GM12878 (cell line): ENCODE measurements around the gene IGF2R. TPM values are rescaled to one million over a fixed set of nuclear protein-coding genes. Genes with fewer than 3 reads are reported as not detected.

ENCODE experiments used
- ATAC-seq: fragments of 200-7000 bp; cut with Tn5 transposase; 3 replicates; pipeline ENCODE4 v1.9.1; 2020; ENCODE audit warnings: mild to moderate bottlenecking, moderate library complexity
- BruUV-seq: library from RNA; stranded (reverse); fragments of 400-500 nt; replicated peaks from 2 replicates; lab custom pipeline; 2021; lab: Mats Ljungman, UMichigan
- CTCF ChIA-PET: fragments of 300-600 bp; sonication (Branson Sonifier 250); formaldehyde crosslinking; extraction: SDS; loops from one replicate; lab custom pipeline; 2021; ENCODE audit warnings: inconsistent platforms; lab: Yijun Ruan, JAX
- POLR2A ChIA-PET: fragments of 350-600 bp; formaldehyde crosslinking; extraction: SDS; loops from one replicate; lab custom pipeline; 2021; ENCODE audit warnings: inconsistent platforms; lab: Charles Lee
- RAD21 ChIA-PET: fragments of 300-600 bp; sonication (Branson Sonifier 250); formaldehyde crosslinking; loops from one replicate; lab custom pipeline; 2023; ENCODE audit warnings: antibody characterized with exemption; ENCODE audit not compliant: unreplicated experiment; lab: Charles Lee
- SMC1A ChIA-PET: fragments of 300-600 bp; sonication (Branson Sonifier 250); formaldehyde crosslinking; loops from one replicate; lab custom pipeline; 2023; ENCODE audit not compliant: unreplicated experiment, uncharacterized antibody; lab: Charles Lee
- DNase-seq: peaks from one replicate; pipeline ENCODE4 v3.0.0-alpha.2; 2011; ENCODE audit warnings: low read depth, low spot score
- FAIRE-seq: peaks from 3 replicates; lab custom pipeline; 2011; peaks lifted over from hg19 to GRCh38; lab: Jason Lieb, UNC
- H2AFZ ChIP-seq: 2 replicates; pipeline ENCODE4 v1.6.0; 2011; ENCODE audit warnings: low read depth, low read length, control low read depth; ENCODE audit not compliant: control insufficient read depth
- H3K27ac ChIP-seq: 2 replicates; pipeline ENCODE4 v1.5.1; 2011; ENCODE audit warnings: control low read depth; ENCODE audit not compliant: control insufficient read depth, insufficient read depth
- H3K27me3 ChIP-seq, 2 experiments: replicated peaks in 1 of 2; 2 replicates each; pipeline versions ENCODE4 v1.6.0 to v1.6.1; 2011; ENCODE audit warnings: low read length in 1 of 2; ENCODE audit not compliant: control insufficient read depth in 2 of 2, insufficient read depth in 2 of 2
- H3K36me3 ChIP-seq, 2 experiments: 2 replicates each; pipeline ENCODE4 v1.5.1; 2011; ENCODE audit warnings: low read length in 1 of 2; ENCODE audit not compliant: control insufficient read depth in 2 of 2, insufficient read depth in 2 of 2
- H3K4me1 ChIP-seq: 2 replicates; pipeline ENCODE4 v1.6.1; 2011; ENCODE audit warnings: mild to moderate bottlenecking, low read length, moderate library complexity, mixed read lengths; ENCODE audit not compliant: control insufficient read depth, insufficient read depth
- H3K4me2 ChIP-seq: 2 replicates; pipeline ENCODE4 v1.6.0; 2011; ENCODE audit warnings: control low read depth; ENCODE audit not compliant: control insufficient read depth, insufficient read depth
- H3K4me3 ChIP-seq: fragments of 200-600 bp; sonication (generic); 2 replicates; pipeline ENCODE4 v1.5.1; 2016
- H3K79me2 ChIP-seq: 2 replicates; pipeline ENCODE4 v1.6.0; 2011; ENCODE audit warnings: low read length; ENCODE audit not compliant: control insufficient read depth, insufficient read depth
- H3K9ac ChIP-seq: 2 replicates; pipeline ENCODE4 v1.8.0; 2011; ENCODE audit warnings: low read length, control low read depth, mixed read lengths; ENCODE audit not compliant: control insufficient read depth, insufficient read depth
- H3K9me3 ChIP-seq: replicated peaks from 3 replicates; pipeline ENCODE4 v1.5.1; 2011; ENCODE audit warnings: mild to moderate bottlenecking, low read length; ENCODE audit not compliant: control insufficient read depth, insufficient read depth
- H4K20me1 ChIP-seq: 2 replicates; pipeline ENCODE4 v1.6.0; 2011; ENCODE audit not compliant: control insufficient read depth, insufficient read depth
- BCL3 ChIP-seq: IDR thresholded peaks from 2 replicates; pipeline ENCODE4 v1.6.1; 2011; ENCODE audit warnings: borderline replicate concordance, low read depth, mild to moderate bottlenecking, moderate library complexity, low read length; ENCODE audit not compliant: insufficient read depth, poor library complexity, severe bottlenecking
- CTCF ChIP-seq, 3 experiments: IDR thresholded peaks in 2 of 3; conservative IDR thresholded peaks in 1 of 3; 2 replicates each; pipeline ENCODE4 v1.5.1; 2011; ENCODE audit warnings: low read depth in 3 of 3, low read length in 3 of 3, mild to moderate bottlenecking in 3 of 3, control low read depth in 2 of 3, moderate library complexity in 2 of 3, inconsistent platforms in 1 of 3, mixed read lengths in 1 of 3; ENCODE audit not compliant: control insufficient read depth in 2 of 3, insufficient read depth in 1 of 3; ENCODE audit errors: extremely low read depth in 1 of 3
- DPF2 ChIP-seq: fragments of 450-650 bp; IDR thresholded peaks from 2 replicates; pipeline ENCODE4 v1.6.1; 2017; ENCODE audit warnings: mild to moderate bottlenecking
- EED ChIP-seq: sonication (generic); IDR thresholded peaks from 2 replicates; pipeline ENCODE4 v1.6.1; 2016; ENCODE audit warnings: antibody characterized with exemption, low read depth
- EP300 ChIP-seq, 2 experiments: fragments of 150-350 bp in 1 of 2; IDR thresholded peaks; 2 replicates each; pipeline ENCODE4 v1.6.1; 2011 to 2012; ENCODE audit warnings: low read depth in 2 of 2, low read length in 2 of 2, borderline replicate concordance in 1 of 2, improper control_type of control experiment in 1 of 2, inconsistent platforms in 1 of 2; ENCODE audit not compliant: control insufficient read depth in 1 of 2
- ESRRA ChIP-seq: IDR thresholded peaks from 2 replicates; pipeline ENCODE4 v1.6.1; 2012; ENCODE audit warnings: mild to moderate bottlenecking, low read length, improper control_type of control experiment
- KAT2A ChIP-seq: conservative IDR thresholded peaks from 2 replicates; pipeline ENCODE4 v1.6.1; 2011; ENCODE audit warnings: low read depth, low read length; ENCODE audit not compliant: control insufficient read depth
- NR2F1 ChIP-seq: fragments of 450-650 bp; conservative IDR thresholded peaks from 2 replicates; pipeline ENCODE4 v1.6.1; 2017; ENCODE audit warnings: mild to moderate bottlenecking
- PML ChIP-seq: IDR thresholded peaks from 2 replicates; pipeline ENCODE4 v1.6.1; 2012; ENCODE audit warnings: low read length, inconsistent platforms
- RAD21 ChIP-seq: IDR thresholded peaks from 2 replicates; pipeline ENCODE4 v1.6.1; 2011; ENCODE audit warnings: mild to moderate bottlenecking, low read depth, low read length, moderate library complexity; ENCODE audit not compliant: insufficient read depth
- RFX5 ChIP-seq: IDR thresholded peaks from 2 replicates; pipeline ENCODE4 v1.6.1; 2011; ENCODE audit warnings: low read depth, low read length, improper control_type of control experiment
- SREBF2 ChIP-seq: IDR thresholded peaks from 2 replicates; pipeline ENCODE4 v1.6.1; 2012; ENCODE audit warnings: mild to moderate bottlenecking, low read length
- TCF3 ChIP-seq: IDR thresholded peaks from 2 replicates; pipeline ENCODE4 v1.6.1; 2012; ENCODE audit warnings: low read depth, mild to moderate bottlenecking, low read length, borderline replicate concordance; ENCODE audit not compliant: insufficient read depth
- TCF7 ChIP-seq: IDR thresholded peaks from 2 replicates; pipeline ENCODE4 v1.6.1; 2014; ENCODE audit warnings: antibody characterized with exemption, borderline replicate concordance
- ZSCAN29 ChIP-seq: fragments of 450-650 bp; IDR thresholded peaks from 2 replicates; pipeline ENCODE4 v1.6.1; 2017; ENCODE audit warnings: mild to moderate bottlenecking, moderate library complexity
- WGBS: methylation state at CpG from one replicate; pipeline ENCODE4 v1.1.6; 2016; ENCODE audit warnings: low lambda C conversion rate; ENCODE audit not compliant: insufficient replicate concordance, insufficient coverage; ENCODE audit errors: missing lambda C conversion rate; 5-methylcytosine and 5-hydroxymethylcytosine counted together
- in situ Hi-C: fragments of 300-500 bp; cut with MboI; formaldehyde crosslinking; loops from 9 replicates; pipeline ENCODE4 v1.14.3; 2018; ENCODE audit warnings: mixed read lengths
- intact Hi-C: fragments of 100-400 bp; cut with micrococcal nuclease; formaldehyde crosslinking; loops from one replicate; pipeline ENCODE4 v1.14.2; 2022; ENCODE audit not compliant: unreplicated experiment
- polyA plus RNA-seq, 11 experiments: library from polyadenylated mRNA; depleted of rRNA in 4 of 11; unstranded in 6 of 11; stranded (reverse) in 5 of 11; fragments of >200 nt; fragmentation: Nextera tagmentation in 4 of 11; fragmentation: Illumina TruSeq in 1 of 11; extraction: Ambion mirVana in 4 of 11; extraction: Trizol in 1 of 11; gene quantifications; 1 replicate in 1 of 11; 2 replicates in 10 of 11; pipeline versions ENCODE4 v1.2.1 to v1.2.3, GENCODE V29; 2011 to 2016; ENCODE audit warnings: inconsistent platforms in 2 of 11, missing spikeins in 2 of 11, low read depth in 1 of 11
- total RNA-seq, 4 experiments: library from RNA; depleted of rRNA in 3 of 4; stranded (reverse); fragments of >200 nt in 3 of 4; fragmentation: Illumina TruSeq in 1 of 4; extraction: Trizol in 1 of 4; gene quantifications; 2 replicates each; pipeline versions ENCODE4 v1.2.1 to v1.2.3, GENCODE V29; 2013 to 2021
- TF ChIP-seq, protein P1 (sequence below): fragments of 450-650 bp; IDR thresholded peaks from 2 replicates; pipeline ENCODE4 v1.6.1; 2014; ENCODE audit warnings: mild to moderate bottlenecking

Gene IGF2R
- total and polyA plus RNA-seq, 10 of the 15 experiments (the other 5 are each of a cell fraction or from before 2014, with no cell fraction given): 1.00 to 40.1 (median 16.8) TPM

- ATAC-seq (peak; percentile 54), FAIRE-seq (peak; percentile 7), DNase-seq (peak; percentile 78)
- 24% methylated on average over 13 of the region's 13 CpGs for WGBS
- Histone ChIP-seq H3K9ac (peak overlapping the region; percentile 76), H3K9me3 (no peaks in the 10 kb centered on the region), H3K4me2 (peak overlapping the region; percentile 84), H3K36me3 (no peaks in the 10 kb centered on the region), H3K4me3 (peak overlapping the region; percentile 54), H3K4me1 (peaks cover 47% of the 10 kb centered on the region), H3K27me3 (no peaks in the 10 kb centered on the region), H3K27ac (peak overlapping the region; percentile 96), H2AFZ (0 out of 2 replicates have a peak overlapping the region, but pooled peaks have one; percentile 6), H3K79me2 (peaks cover 97% of the 10 kb centered on the region), H4K20me1 (no peaks in the 10 kb centered on the region)
- ChIA-PET POLR2A (interaction anchor here (0.6 to 7.9 kb wide), 11 partner anchors 8 to 252 kb away, joined by 3 to 92 read pairs (median 6); partner anchors contain the start of genes IGF2R, MRPL18 and TCP1), SMC1A (interaction anchor here (0.8 to 15.0 kb wide), 15 partner anchors 7 to 252 kb away, joined by 3 to 95 read pairs (median 4); partner anchors contain the start of genes TCP1 and WTAP), RAD21 (interaction anchor here (1.0 to 8.9 kb wide), 7 partner anchors 9 to 49 kb away, joined by 3 to 89 read pairs (median 5); no protein-coding TSS in a partner anchor), CTCF (interaction anchor here (0.7 to 2.4 kb wide), 3 partner anchors 12 to 50 kb away, joined by 3 to 7 read pairs (median 6); no protein-coding TSS in a partner anchor)
- no TSS peak for BruUV-seq
- intact Hi-C loops: loop anchor here (10.0 kb wide), 1 partner anchor 934 kb away; the partner anchor contains the start of gene TAGAP
- in situ Hi-C loops: no loop called here
- TF ChIP-seq, protein P1, sequence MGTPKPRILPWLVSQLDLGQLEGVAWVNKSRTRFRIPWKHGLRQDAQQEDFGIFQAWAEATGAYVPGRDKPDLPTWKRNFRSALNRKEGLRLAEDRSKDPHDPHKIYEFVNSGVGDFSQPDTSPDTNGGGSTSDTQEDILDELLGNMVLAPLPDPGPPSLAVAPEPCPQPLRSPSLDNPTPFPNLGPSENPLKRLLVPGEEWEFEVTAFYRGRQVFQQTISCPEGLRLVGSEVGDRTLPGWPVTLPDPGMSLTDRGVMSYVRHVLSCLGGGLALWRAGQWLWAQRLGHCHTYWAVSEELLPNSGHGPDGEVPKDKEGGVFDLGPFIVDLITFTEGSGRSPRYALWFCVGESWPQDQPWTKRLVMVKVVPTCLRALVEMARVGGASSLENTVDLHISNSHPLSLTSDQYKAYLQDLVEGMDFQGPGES: no peak
- no peak for TF ChIP-seq CTCF (IDR thresholded peaks at IDR 0.05 in 2 of 3, conservative IDR thresholded peaks at IDR 0.05 in 1 of 3; ENCODE audit: control insufficient read depth in 2 of 3, extremely low read depth in 1 of 3, insufficient read depth in 1 of 3, low read depth in 3 of 3, low read length in 3 of 3)
- TF ChIP-seq NR2F1: peak; percentile 62; the same call in 1 of the 2 replicates
- TF ChIP-seq ZSCAN29: no peak
- 0 out of 2 replicates have a peak, but pooled peaks have one; percentile 72 for TF ChIP-seq DPF2
- no peak for TF ChIP-seq KAT2A
- no peak for TF ChIP-seq SREBF2
- TF ChIP-seq TCF3: 0 out of 2 replicates have a peak, but pooled peaks have one; percentile 19
- no peak for TF ChIP-seq TCF7
- peak; percentile 61 to 82; a peak in 2 of 4 replicates for TF ChIP-seq EP300 (IDR thresholded peaks at IDR 0.05; ENCODE audit: borderline replicate concordance in 1 of 2, control insufficient read depth in 1 of 2, low read depth in 2 of 2, low read length in 2 of 2)
- no peak for TF ChIP-seq ESRRA
- TF ChIP-seq PML: peak; percentile 23; the same call in 1 of the 2 replicates
- TF ChIP-seq BCL3: peak; percentile 44
- no peak for TF ChIP-seq RAD21
- TF ChIP-seq RFX5: no peak
- peak; percentile 86 for TF ChIP-seq EED
Measured at GRCh38 chr6:159978291-159979135, 9.6 kb downstream of the IGF2R start.
